Progenitor cell of endocrine pancreas (in vitro differentiated cells): Measurements from ENCODE around the gene FLT3. TPM values are rescaled to one million over a fixed set of nuclear protein-coding genes. Genes with fewer than 3 reads are reported as not detected.
"Not testable (repeated sequence)": the region's sequence is repeated elsewhere in the genome, so short reads cannot be mapped to it uniquely, and the experiment has no call there.

Experiments used
- DNase-seq: peaks from one replicate; pipeline ENCODE4 v3.0.0; 2021; ENCODE audit warnings: low spot score; ENCODE audit not compliant: unreplicated experiment
- H3K27ac Mint-ChIP-seq: 2 replicates; pipeline ENCODE4 v1.8.0; 2021; ENCODE audit warnings: mild to moderate bottlenecking, moderate library complexity, mixed read lengths
- H3K27me3 Mint-ChIP-seq: 2 replicates; pipeline ENCODE4 v1.8.0; 2021; ENCODE audit warnings: mixed read lengths
- H3K36me3 Mint-ChIP-seq: 2 replicates; pipeline ENCODE4 v1.8.0; 2022; ENCODE audit warnings: mixed read lengths; ENCODE audit not compliant: insufficient read depth
- H3K4me1 Mint-ChIP-seq: 2 replicates; pipeline ENCODE4 v1.8.0; 2021; ENCODE audit warnings: low read depth, mixed read lengths
- H3K4me3 Mint-ChIP-seq: 2 replicates; pipeline ENCODE4 v1.8.0; 2021; ENCODE audit warnings: low read depth, mild to moderate bottlenecking, moderate library complexity, mixed read lengths
- H3K9me3 Mint-ChIP-seq: 2 replicates; pipeline ENCODE4 v1.8.0; 2021; ENCODE audit warnings: low read depth, mixed read lengths
- CTCF ChIP-seq: fragments of 200-600 bp; sonication (generic); IDR thresholded peaks from one replicate; pipeline ENCODE4 v1.5.0; 2021; ENCODE audit warnings: antibody characterized with exemption, mild to moderate bottlenecking; ENCODE audit not compliant: unreplicated experiment
- total RNA-seq: library from RNA; stranded (reverse); gene quantifications from 2 replicates; pipeline ENCODE4 v1.2.1, GENCODE V29; 2021

The FLT3 gene
- total RNA-seq, 1 donor from 2014 or later, result 0.17 TPM

DNA sequence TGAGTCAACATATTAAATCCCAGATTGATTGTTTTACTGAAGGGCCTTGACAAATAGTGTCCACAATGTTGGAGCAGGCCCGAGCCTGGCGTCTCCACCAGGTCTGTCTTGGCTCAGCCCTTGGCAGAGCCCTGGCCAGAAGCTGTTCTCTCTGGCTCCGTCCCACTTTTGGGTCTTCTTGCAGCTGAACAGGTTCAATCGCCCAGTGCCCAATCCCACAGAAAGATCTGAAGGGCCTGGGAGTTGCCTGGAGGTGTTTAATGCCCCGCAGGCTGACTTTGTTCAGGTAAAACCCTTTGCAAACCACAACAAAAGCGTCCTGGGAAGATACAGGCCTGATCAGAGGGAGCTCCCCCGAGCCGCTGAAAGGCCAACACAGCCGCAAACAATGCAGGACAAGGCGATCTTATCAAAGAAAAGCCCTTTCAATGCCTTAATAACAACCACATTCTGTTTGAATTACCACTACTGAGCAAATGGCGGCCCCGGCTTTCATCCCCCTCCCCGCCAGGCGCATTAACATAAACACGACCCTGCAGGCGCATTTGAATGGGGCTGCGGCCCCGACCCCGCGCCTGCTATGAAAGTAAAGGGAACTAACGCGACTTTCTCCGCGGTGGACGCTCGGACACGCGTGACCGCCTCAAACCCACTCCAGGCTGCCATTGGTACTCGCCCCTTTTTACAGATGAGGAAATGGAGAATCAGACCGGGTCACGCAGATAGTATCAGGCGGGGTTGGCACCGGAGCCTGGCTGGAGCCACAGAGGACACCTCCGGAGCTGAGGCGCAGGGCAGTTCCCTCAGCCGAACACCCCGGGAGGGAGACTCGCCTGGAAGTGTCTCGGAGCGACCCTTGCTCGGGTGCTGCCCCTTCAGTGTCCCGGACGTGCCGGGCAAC lies 134.4 kb downstream of the FLT3 start:
- Mint-ChIP-seq H3K27me3 (peaks cover 35% of the 10 kb centered on the region), H3K36me3 (peaks cover 1% of the 10 kb centered on the region), H3K4me3 (peak overlapping the region; percentile 87), H3K27ac (peak overlapping the region; percentile 94), H3K4me1 (peaks cover 64% of the 10 kb centered on the region), H3K9me3 (no peaks in the 10 kb centered on the region)
- DNase-seq, result no peak
- no peak for TF ChIP-seq CTCF

DNA sequence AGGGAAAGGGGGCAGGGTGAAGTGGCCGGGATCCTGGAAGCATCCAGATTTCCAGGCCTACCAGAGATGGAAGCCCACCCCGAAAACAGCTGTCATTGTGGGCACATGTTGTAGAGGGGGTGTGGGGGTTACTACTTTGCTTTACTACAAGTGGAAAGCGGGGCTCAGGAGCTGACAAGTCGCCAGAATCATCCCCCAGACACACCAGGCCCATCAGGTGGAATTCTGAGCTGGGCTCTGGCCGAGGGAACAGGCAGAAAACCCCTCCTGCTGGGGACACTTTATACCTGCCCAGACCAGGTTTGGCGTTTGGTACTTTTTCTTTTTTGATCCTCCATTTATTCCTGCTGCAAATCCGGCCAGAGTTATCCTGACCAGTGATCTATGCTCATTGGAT lies 135.0 kb downstream of the FLT3 start:
- no peak for TF ChIP-seq CTCF
- Mint-ChIP-seq H3K36me3 (peaks cover 1% of the 10 kb centered on the region), H3K27ac (peak overlapping the region; percentile 94), H3K9me3 (no peaks in the 10 kb centered on the region), H3K4me1 (peaks cover 62% of the 10 kb centered on the region), H3K27me3 (peaks cover 29% of the 10 kb centered on the region), H3K4me3 (peak overlapping the region; percentile 87)
- DNase-seq, result no peak

DNA sequence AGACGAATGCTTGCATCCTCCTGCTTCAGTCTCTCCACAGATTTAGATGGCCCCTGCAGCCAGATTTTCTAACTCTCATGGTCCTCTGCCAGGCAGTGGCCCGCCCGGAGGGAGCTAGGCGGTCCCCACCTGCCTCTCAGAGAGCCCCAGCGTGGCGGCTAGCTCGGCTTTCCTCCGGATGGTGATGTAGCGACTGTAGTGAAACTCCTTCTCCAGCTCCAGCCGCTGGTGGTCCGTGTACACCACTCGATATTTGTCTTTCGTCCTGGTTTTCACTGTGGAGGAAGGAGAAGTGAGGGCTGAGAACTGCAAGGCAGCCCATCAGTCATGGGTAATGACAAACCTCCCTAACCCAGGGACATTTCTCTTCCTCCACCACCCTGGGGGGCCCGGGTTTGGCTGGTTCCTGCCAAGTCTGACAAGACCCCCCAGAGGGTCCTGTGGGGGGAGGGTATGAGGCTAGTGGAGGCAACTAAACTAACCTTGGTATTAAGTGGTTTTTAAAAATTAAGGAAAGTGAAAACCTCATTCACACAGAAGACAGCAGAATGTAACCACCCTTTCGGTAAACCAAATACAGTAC lies 135.5 kb downstream of the FLT3 start:
- Mint-ChIP-seq H3K4me3 (peak overlapping the region; percentile 87), H3K27ac (peak overlapping the region; percentile 80), H3K4me1 (peaks cover 65% of the 10 kb centered on the region), H3K36me3 (peaks cover 1% of the 10 kb centered on the region), H3K9me3 (no peaks in the 10 kb centered on the region), H3K27me3 (peaks cover 24% of the 10 kb centered on the region)
- DNase-seq, result no peak
- TF ChIP-seq CTCF, result no peak

- H3K4me3 Mint-ChIP-seq, DNase-seq, H3K36me3 Mint-ChIP-seq, H3K9me3 Mint-ChIP-seq, H3K27ac Mint-ChIP-seq: not testable (repeated sequence)
- Mint-ChIP-seq H3K27me3 (peaks cover 17% of the 10 kb centered on the region), H3K4me1 (peaks cover 61% of the 10 kb centered on the region)
Measured at GRCh38 chr13:27964206-27964605, 136.2 kb downstream of the FLT3 start.

GRCh38 chr13:27963491-27963890 lies 136.9 kb downstream of the FLT3 start:
- peaks cover 1% of the 10 kb centered on the region for H3K36me3 Mint-ChIP-seq
- H3K4me3 Mint-ChIP-seq, result no peak overlapping the region
- peaks cover 64% of the 10 kb centered on the region for H3K4me1 Mint-ChIP-seq
- DNase-seq, result no peak
- no peak for TF ChIP-seq CTCF
- H3K27me3 Mint-ChIP-seq, result peaks cover 15% of the 10 kb centered on the region
- no peaks in the 10 kb centered on the region for H3K9me3 Mint-ChIP-seq
- peak overlapping the region; percentile 52 for H3K27ac Mint-ChIP-seq
